SU-DHL-6 (cell line): ENCODE results near the gene TMEM229B.

Source experiments
- EZH2phosphoT487 ChIP-seq: fragments of 200-600 bp; sonication (generic), shearing (Covaris generic); conservative IDR thresholded peaks from 2 replicates; pipeline ENCODE4 v1.6.1; 2018; ENCODE audit warnings: mild to moderate bottlenecking, antibody characterized with exemption, low read length, moderate library complexity, mixed read lengths
- TF ChIP-seq, protein P1 (sequence below): fragments of 200-600 bp; sonication (generic); IDR thresholded peaks from one replicate; pipeline ENCODE4 v1.5.1; 2017; ENCODE audit warnings: antibody characterized with exemption, mild to moderate bottlenecking, low read length, moderate library complexity; ENCODE audit not compliant: insufficient read depth, poor library complexity, severe bottlenecking

DNA sequence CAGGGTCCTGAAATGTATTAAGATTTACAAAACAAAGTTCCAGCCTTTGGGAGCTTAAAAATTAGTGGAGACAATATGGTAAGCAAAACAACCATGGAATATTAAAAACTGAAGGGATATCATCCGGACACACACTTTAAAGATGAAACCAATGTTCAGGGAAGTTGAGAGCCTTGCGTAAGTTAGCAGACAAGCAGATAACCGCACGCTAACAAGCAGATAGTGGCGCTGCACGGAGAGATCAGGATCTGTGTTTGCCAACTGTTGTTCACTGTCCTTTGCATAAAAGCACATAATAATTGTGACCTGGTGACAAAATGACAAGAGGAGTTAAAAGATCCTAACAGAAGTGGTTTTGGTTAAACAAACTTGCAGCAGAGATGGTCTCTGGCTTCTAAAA lies 14.3 kb upstream of the TMEM229B start:
- TF ChIP-seq, protein P1, sequence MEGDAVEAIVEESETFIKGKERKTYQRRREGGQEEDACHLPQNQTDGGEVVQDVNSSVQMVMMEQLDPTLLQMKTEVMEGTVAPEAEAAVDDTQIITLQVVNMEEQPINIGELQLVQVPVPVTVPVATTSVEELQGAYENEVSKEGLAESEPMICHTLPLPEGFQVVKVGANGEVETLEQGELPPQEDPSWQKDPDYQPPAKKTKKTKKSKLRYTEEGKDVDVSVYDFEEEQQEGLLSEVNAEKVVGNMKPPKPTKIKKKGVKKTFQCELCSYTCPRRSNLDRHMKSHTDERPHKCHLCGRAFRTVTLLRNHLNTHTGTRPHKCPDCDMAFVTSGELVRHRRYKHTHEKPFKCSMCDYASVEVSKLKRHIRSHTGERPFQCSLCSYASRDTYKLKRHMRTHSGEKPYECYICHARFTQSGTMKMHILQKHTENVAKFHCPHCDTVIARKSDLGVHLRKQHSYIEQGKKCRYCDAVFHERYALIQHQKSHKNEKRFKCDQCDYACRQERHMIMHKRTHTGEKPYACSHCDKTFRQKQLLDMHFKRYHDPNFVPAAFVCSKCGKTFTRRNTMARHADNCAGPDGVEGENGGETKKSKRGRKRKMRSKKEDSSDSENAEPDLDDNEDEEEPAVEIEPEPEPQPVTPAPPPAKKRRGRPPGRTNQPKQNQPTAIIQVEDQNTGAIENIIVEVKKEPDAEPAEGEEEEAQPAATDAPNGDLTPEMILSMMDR = no peak
- TF ChIP-seq EZH2phosphoT487 = no peak
